SKM-1 (cell line): ENCODE measurements around the gene JOSD2.
A peak's percentile ranks its signal among the peaks of the same experiment; 100 is the strongest.

Source experiments
- DNase-seq: peaks from one replicate; lab custom pipeline; 2025; ENCODE audit not compliant: unreplicated experiment; lab: John Stamatoyannopoulos, UW

JOSD2 gene

GRCh38 chr19:50511069-50511822 is at the start of gene JOSD2:
JOSD2 (minus strand) TSS chr19:50511191; CDS start chr19:50510431, 760 bp downstream.
- DNase-seq: peak; percentile 71

GRCh38 chr19:50559636-50560035 is 48.6 kb upstream of the JOSD2 start:
- no peak for DNase-seq

GRCh38 chr19:50558449-50558848 is 47.5 kb upstream of the JOSD2 start:
- no peak for DNase-seq

GRCh38 chr19:50558039-50558438 is 47.0 kb upstream of the JOSD2 start:
- DNase-seq: no peak

GRCh38 chr19:50557009-50557613 is 46.1 kb upstream of the JOSD2 start:
- no peak for DNase-seq

GRCh38 chr19:50556282-50557008 is 45.5 kb upstream of the JOSD2 start:
- peak; percentile 22 for DNase-seq

GRCh38 chr19:50555450-50556281 is 44.7 kb upstream of the JOSD2 start:
- DNase-seq: no peak

GRCh38 chr19:50555033-50555432 is 44.0 kb upstream of the JOSD2 start:
- no peak for DNase-seq

GRCh38 chr19:50554212-50554611 is 43.2 kb upstream of the JOSD2 start:
- no peak for DNase-seq

- no peak for DNase-seq
Measured at GRCh38 chr19:50553134-50553703, 42.2 kb upstream of the JOSD2 start.

- DNase-seq: no peak
Measured at GRCh38 chr19:50552540-50552939, 41.5 kb upstream of the JOSD2 start.

GRCh38 chr19:50551715-50552187 is 40.8 kb upstream of the JOSD2 start:
- no peak for DNase-seq

GRCh38 chr19:50551034-50551714 is 40.2 kb upstream of the JOSD2 start:
- no peak for DNase-seq

- no peak for DNase-seq
Measured at GRCh38 chr19:50550594-50550966, 39.6 kb upstream of the JOSD2 start.

GRCh38 chr19:50549927-50550593 is 39.1 kb upstream of the JOSD2 start:
- DNase-seq: no peak

GRCh38 chr19:50549059-50549926 is 38.3 kb upstream of the JOSD2 start:
- no peak for DNase-seq

- DNase-seq: no peak
Measured at GRCh38 chr19:50548191-50549058, 37.4 kb upstream of the JOSD2 start.
